A172 (cell line): ENCODE data around the gene LOC101059915.

Experiments
- DNase-seq: peaks from one replicate; pipeline ENCODE4 v3.0.0-alpha.2; 2015; ENCODE audit warnings: low spot score

LOC101059915 gene

DNA sequence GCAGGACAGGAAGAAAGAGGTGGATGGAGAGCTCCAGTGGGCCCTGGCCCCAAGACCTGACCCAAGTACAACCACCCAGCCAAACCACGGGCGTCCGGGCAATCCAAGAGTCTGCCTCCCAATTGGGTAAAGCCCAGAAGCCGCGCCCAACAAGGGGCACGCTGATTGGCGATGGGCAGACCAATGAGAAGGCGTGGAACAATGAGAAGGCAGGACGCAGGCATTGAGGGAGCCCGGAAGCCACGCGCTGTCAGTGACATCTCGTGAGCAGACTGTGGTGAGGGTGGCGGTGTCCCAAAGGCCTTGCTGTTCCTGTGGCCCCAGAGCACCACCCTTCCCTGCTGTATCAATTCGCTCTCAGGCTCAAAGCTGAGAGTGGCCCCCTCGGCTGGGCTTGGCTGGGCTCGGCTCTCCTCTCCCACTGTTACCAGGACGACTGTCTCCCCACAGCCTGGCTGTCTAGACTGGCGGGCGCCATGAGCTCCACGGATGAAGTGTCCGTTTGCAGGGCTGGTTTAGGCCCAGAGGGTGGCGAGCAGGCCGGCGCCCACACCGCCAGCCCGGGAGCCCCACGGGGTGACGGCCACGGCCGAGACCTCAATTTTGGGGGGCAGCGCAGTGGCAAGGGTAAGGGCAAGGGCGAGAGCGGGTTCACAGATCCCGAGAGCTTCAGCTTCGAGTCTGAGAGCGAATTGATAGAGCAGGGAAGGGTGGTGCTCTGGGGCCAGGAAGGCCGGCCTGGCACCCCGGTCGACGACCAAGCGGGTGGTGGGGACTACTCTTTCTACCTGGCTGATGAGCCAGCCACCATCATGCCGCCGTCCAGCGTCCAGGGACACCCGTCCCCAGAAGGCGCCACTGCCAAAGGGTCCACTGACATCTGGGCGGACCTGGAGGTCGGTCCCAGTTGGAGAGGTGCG lies at the start of gene LOC101059915:
TSS of gene LOC101059915 (plus strand) at position 219 of the 920 bp plus-strand sequence.
- no peak for DNase-seq

DNA sequence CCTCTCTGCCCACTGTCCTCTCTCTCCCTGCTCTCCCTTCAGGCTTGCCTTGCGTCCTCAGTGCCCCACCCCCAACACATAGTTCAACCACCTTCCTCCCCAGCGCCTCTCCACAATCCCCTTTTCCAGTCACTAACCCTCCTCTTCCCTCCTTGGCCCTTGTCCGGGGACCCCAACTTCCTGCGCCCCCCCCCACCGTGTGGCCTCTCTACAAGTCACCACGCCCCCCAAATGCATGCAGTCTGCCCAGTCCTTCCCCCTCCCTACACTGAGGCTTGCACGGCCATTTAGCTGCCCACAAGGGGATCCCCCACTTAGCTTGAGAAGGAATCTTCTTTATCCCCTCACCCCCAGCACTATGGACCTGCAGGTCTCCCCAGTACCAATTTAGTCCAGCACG lies 49.6 kb upstream of the LOC101059915 start:
- no peak for DNase-seq

- no peak for DNase-seq
Observed at GRCh38 chrX:71618303-71618721, 49.0 kb upstream of the LOC101059915 start, which contains the start of gene CXCR3. Gene CXCR3 (minus strand): TSS chrX:71618511. CDS start chrX:71618449, 62 bp downstream.

- no peak for DNase-seq
Observed at GRCh38 chrX:71618787-71619186, 48.6 kb upstream of the LOC101059915 start.

DNA sequence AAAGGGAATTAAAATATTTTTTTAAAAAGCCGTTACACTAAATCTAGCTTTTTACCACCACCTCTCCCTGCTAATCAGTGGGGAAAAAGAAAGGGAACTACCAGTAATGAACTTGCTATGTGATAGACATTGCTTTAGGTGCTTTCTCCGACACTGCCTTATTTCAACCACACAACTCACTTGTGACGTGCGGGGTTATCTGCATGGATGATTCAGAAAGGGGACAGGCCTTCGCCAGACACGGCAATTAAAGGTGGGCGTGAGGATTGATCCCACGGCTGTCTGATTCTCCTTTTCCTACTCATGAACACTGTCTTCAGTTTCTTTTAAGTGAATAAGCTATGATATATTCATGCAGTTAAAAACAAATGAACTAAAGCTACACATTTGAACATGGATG lies 48.2 kb upstream of the LOC101059915 start:
- no peak for DNase-seq

GRCh38 chrX:71619986-71620385 lies 47.4 kb upstream of the LOC101059915 start:
- no peak for DNase-seq

GRCh38 chrX:71621603-71622002 lies 45.7 kb upstream of the LOC101059915 start:
- DNase-seq, result no peak

GRCh38 chrX:71622032-71622575 lies 45.2 kb upstream of the LOC101059915 start:
- DNase-seq, result no peak

GRCh38 chrX:71622576-71623450 lies 44.5 kb upstream of the LOC101059915 start:
- peak; percentile 22 for DNase-seq

- DNase-seq, result no peak
Observed at GRCh38 chrX:71623714-71624113, 43.6 kb upstream of the LOC101059915 start.

DNA sequence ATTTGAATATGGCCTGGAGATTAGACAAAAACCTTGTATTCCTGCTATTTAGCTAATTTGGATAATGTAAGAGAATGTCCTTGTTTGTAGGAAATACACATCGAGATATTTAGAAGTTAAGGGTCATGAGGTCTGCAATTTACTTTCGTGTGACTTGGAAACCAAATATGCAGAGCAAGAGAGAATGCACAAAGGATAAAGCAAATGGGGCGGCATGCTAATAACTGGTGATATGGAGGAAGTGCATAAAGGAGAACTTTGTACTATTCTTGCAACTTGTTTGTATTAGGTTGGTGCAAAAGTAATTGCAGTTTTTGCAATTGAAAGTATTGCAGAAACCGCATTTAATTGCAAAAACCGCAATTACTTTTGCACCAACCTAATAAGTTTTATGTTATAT lies 41.9 kb upstream of the LOC101059915 start:
- no peak for DNase-seq

DNA sequence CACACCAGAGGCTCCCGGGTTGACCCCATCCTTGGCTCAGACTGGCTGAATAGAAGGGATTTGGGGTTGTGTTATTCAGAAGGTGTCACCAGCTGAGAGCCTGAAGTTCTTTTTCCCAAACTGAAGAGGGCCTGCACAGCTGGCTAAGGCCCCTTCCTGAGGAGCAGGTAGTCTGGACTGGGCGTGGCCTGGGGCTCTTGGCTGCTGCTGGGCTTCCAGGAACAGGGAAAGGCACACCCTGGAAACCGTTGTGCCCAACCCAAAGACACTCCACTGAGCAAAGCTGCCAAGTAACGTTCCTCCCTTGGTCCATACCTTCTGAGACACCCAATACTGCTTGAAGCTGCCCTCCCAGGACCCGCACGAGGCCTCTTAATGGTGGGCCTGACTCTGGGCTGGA lies 40.8 kb upstream of the LOC101059915 start:
- no peak for DNase-seq

DNA sequence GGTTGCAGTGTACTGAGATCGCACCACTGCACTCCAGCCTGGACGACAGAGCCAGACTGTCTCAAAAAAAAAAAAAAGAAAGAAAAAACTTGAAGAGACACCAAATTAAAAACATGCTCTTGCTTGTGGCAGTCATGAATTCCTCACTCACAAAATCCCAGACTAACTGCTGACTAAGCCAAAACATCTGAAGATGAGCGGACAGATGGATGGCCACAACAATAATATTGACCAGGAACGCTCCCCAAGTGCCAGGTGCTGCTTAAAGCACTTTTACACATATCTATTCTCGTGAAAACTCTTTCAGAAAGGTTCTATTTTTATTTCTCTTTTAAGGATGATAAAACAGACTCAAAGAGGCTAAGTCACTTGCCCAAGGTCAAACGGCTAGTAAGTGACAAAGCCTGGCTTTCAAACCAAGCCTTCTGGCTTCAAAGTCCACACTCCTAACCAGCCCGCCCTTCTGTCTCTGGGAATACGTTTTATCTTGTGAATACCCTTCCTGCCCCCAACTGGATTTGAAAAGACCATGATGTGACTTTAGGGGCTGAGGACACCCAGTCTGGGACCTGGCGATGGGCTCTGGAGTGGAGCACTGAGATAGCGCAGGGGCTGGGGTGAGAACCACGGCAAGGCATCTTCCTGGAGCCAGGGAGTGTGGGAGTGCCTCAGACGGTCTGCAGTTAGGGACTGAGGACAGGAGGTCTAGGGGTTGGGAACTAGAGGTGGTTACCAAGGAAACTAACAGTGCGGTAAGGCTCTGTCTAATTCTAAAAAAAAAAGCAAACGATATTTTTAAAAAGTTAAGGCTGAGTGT lies 39.5 kb upstream of the LOC101059915 start:
- DNase-seq, result no peak

GRCh38 chrX:71629467-71629866 lies 37.9 kb upstream of the LOC101059915 start:
- DNase-seq, result no peak

- no peak for DNase-seq
Observed at GRCh38 chrX:71632923-71633657, 34.3 kb upstream of the LOC101059915 start.

- no peak for DNase-seq
Observed at GRCh38 chrX:71634366-71634765, 33.0 kb upstream of the LOC101059915 start.

DNA sequence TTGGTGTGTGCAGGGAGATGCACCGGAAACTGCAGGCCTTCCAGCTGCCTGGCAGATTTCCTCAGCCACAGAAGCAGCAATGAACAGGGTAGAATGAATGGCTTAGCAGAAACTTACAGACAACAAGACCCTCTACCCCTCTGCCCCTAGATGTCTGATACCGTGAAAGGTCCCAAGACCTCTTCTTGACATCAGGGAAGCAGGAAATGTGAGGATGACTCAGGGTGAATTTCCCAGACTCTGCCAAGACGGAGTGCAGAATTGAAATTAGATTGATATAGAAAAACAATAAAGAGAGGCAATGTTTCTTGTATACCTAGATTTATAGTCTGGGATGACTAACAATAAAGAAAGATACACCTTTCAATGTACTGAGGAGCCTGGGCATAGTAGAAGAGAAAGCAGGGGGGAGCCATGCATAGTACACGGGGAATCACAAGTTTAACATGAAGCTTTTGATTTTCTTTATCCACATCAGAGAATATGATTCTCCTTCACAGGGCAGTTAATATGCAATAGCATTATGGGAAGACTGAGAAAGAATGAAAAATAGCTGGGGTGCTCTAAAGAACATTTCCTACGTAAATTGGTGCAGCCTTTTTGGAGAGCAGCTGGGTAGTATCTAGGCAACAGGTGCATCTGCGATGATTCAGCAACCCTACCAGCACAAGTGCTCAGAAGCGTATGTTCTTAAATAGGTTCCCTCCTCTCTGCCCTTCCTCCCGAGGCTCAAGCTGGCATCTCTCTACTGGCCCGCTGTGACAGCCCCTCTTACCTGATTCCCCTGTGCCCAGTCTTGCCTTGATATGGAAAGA lies 30.7 kb upstream of the LOC101059915 start:
- no peak for DNase-seq

DNA sequence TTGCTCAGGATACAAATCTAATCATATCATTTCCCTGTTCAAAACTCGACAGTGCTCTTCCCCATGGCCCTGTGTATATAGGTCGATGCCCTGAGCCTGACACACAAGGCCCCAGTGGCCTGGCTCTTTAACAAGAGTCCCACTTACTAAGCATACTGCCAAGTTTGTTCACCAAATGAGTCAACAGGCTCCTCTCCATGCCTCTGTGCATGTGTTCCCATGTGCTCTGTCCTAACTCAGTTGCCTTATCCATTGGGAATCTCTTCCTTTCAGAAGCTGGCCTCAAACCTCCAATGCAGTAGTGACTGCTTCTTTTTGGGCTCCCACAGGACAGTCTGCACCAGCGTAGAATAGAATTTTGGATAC lies 30.1 kb upstream of the LOC101059915 start:
- DNase-seq, result no peak

DNA sequence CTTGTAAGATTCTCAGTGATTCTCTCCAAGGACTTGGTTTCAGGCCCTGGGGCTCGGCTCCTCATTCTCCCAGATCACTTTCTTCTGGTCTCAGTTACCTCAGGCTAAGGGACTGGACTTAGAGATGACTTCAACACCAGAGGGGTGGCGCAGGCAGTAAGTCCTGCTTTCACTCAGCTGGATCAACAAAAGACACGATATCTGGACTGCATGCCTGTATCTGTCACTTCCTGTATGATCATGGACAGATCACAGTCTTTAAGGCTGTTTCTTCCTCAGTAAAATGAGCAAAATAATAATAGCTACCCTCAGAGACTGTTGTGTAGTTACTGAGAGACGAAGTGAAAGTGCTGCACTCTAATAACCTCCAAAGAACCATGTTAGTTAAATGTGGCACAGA lies 29.5 kb upstream of the LOC101059915 start:
- peak; percentile 25 for DNase-seq

DNA sequence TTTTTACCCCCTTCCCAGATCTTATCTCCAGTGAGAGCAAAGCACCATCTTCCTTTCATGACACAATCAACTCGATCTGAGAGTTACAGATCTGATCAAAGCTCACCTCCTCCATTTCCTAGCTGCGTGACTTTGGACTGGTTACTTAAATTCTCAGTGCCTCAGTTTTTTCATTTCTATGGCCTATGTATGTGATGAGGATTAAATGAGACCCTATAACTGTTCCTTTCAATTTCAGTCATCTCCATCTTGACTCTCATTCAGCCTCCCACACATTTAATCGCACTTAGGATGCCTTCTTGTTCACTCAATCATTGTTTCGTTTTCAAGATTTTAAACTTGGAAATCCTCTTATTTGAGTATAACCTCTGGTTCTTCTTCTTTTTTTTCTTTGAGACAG lies 28.9 kb upstream of the LOC101059915 start:
- DNase-seq, result no peak
